ENCODE data around the gene EPSTI1.

- TF ChIP-seq, protein P1, sequence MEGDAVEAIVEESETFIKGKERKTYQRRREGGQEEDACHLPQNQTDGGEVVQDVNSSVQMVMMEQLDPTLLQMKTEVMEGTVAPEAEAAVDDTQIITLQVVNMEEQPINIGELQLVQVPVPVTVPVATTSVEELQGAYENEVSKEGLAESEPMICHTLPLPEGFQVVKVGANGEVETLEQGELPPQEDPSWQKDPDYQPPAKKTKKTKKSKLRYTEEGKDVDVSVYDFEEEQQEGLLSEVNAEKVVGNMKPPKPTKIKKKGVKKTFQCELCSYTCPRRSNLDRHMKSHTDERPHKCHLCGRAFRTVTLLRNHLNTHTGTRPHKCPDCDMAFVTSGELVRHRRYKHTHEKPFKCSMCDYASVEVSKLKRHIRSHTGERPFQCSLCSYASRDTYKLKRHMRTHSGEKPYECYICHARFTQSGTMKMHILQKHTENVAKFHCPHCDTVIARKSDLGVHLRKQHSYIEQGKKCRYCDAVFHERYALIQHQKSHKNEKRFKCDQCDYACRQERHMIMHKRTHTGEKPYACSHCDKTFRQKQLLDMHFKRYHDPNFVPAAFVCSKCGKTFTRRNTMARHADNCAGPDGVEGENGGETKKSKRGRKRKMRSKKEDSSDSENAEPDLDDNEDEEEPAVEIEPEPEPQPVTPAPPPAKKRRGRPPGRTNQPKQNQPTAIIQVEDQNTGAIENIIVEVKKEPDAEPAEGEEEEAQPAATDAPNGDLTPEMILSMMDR (IDR thresholded peaks at IDR 0.05; ENCODE audit: low read length): no peak
- no peak for TF ChIP-seq EZH2 (IDR thresholded peaks at IDR 0.05; ENCODE audit: borderline replicate concordance, low read length)
Measured at GRCh38 chr13:42894765-42895243, 97.2 kb downstream of the EPSTI1 start.
